ENCODE data around the gene EI24. TPM values are rescaled to one million over a fixed set of nuclear protein-coding genes. Genes with fewer than 3 reads are reported as not detected.
A peak's percentile ranks its signal among the peaks of the same experiment; 100 is the strongest.

The EI24 gene
- total and polyA plus RNA-seq, 2 of the 8 experiments (the other 6 are each of a cell fraction or from before 2014, with no cell fraction given): 135 to 264 TPM

- Histone ChIP-seq H2BK12ac (ENCODE audit: low read depth, low read length) (no peak overlapping the region), H3K27me3 (replicated peaks in 1 of 4; ENCODE audit: control insufficient read depth in 3 of 4, extremely low read depth in 1 of 4, insufficient read depth in 3 of 4, low read length in 3 of 4) (no peaks in the 10 kb centered on the region), H3K18ac (ENCODE audit: extremely low read depth, low read length) (peak overlapping the region; percentile 91; the same call in 1 of the 2 replicates), H3K4ac (replicated peaks; ENCODE audit: insufficient read length, low read depth, low read length) (no peak overlapping the region), H4K8ac (ENCODE audit: extremely low read depth, insufficient read depth, low read length) (no peak overlapping the region), H3K9me3 (ENCODE audit: insufficient read depth in 2 of 2, low read depth in 1 of 2, low read length in 1 of 2) (no peaks in the 10 kb centered on the region), H3K27ac (ENCODE audit: low read depth, low read length) (peak overlapping the region; percentile 42; the same call in 1 of the 2 replicates), H3K79me2 (ENCODE audit: control insufficient read depth in 1 of 2, insufficient read depth in 2 of 2, low read length in 2 of 2) (peaks cover 9 to 41% of the 10 kb centered on the region in 2 experiments; a peak in 3 of 4 replicates), H3K23ac (ENCODE audit: insufficient read length) (no peak overlapping the region), H3K23me2 (ENCODE audit: low read depth, low read length) (peaks cover 11% of the 10 kb centered on the region), H2AK5ac (ENCODE audit: low read depth, low read length) (no peak overlapping the region), H2BK20ac (ENCODE audit: low read length) (no peak overlapping the region), H4K91ac (replicated peaks; ENCODE audit: insufficient read length, low read length) (no peak overlapping the region), H2AFZ (ENCODE audit: low read length) (peak overlapping the region; percentile 59; the same call in 1 of the 2 replicates), H3K36me3 (ENCODE audit: control insufficient read depth in 2 of 4, insufficient read depth in 4 of 4, low read length in 3 of 4) (peaks cover 4 to 18% (median 10%) of the 10 kb centered on the region in 4 experiments; a peak in 7 of 8 replicates), H3K56ac (replicated peaks; ENCODE audit: insufficient read length, low read depth, low read length) (no peak overlapping the region), H2BK15ac (ENCODE audit: low read length) (no peak overlapping the region), H3K79me1 (ENCODE audit: low read depth, low read length) (no peaks in the 10 kb centered on the region; the same call in 1 of the 2 replicates), H3K4me3 (ENCODE audit: extremely low read depth in 1 of 4, insufficient read depth in 2 of 4, low read depth in 3 of 4, low read length in 4 of 4) (peak overlapping the region; percentile 75 to 90 (median 80)), H2BK5ac (ENCODE audit: low read depth, low read length) (peak overlapping the region; percentile 86), H3K14ac (ENCODE audit: insufficient read length) (no peak overlapping the region), H3K4me2 (ENCODE audit: insufficient read depth in 1 of 2, low read depth in 2 of 2, low read length in 2 of 2) (peak overlapping the region; percentile 78 to 95), H3K9ac (replicated peaks in 1 of 4; ENCODE audit: extremely low read depth in 1 of 4, low read depth in 3 of 4, low read length in 3 of 4) (peak overlapping the region; percentile 64 to 82 (median 74)), H3K4me1 (replicated peaks in 1 of 4; ENCODE audit: control insufficient read depth in 3 of 4, insufficient read depth in 4 of 4, low read length in 3 of 4) (peaks cover 0 to 2% (median 0%) of the 10 kb centered on the region in 4 experiments; a peak in 2 of 7 replicates), H4K20me1 (replicated peaks in 1 of 2; ENCODE audit: control insufficient read depth in 1 of 2, insufficient read depth in 2 of 2, low read length in 2 of 2) (no peaks in the 10 kb centered on the region), H4K5ac (ENCODE audit: insufficient read length, low read depth, low read length) (peak overlapping the region; percentile 5), H2BK120ac (replicated peaks; ENCODE audit: low read depth, low read length) (no peak overlapping the region)
- ChIA-PET POLR2A (ENCODE audit: partially characterized antibody) (interaction anchor here (1.0 to 4.3 kb wide), 10 partner anchors 10 to 619 kb away, joined by 3 to 49 read pairs (median 6); partner anchors contain the start of genes CHEK1, EI24, FAM118B and FEZ1), CTCF (ENCODE audit: partially characterized antibody) (interaction anchor here (0.6 to 1.0 kb wide), 2 partner anchors 141 kb away, joined by 3 read pairs; no protein-coding TSS in a partner anchor)
- no peak for FAIRE-seq
- no peak for DNase-seq (ENCODE audit: low read depth in 1 of 2, low spot score in 2 of 2)
- 11% methylated on average over 13 of the region's 18 CpGs; no CpG with 5 or more reads in 1 of the 2 experiments for WGBS, 2 experiments (ENCODE audit: extremely low coverage in 1 of 2, insufficient coverage in 1 of 2, insufficient read length in 1 of 2, insufficient replicate concordance in 2 of 2, low coverage in 1 of 2, low lambda C conversion rate in 2 of 2, missing lambda C conversion rate in 1 of 2)
- TF ChIP-seq ZNF274 (IDR thresholded peaks at IDR 0.05; ENCODE audit: borderline replicate concordance, extremely low read depth, low read length) (no peak), CTBP2 (IDR thresholded peaks at IDR 0.05; ENCODE audit: borderline replicate concordance, insufficient read depth, insufficient read length, low read length) (no peak), SP2 (IDR thresholded peaks at IDR 0.05; ENCODE audit: low read length) (no peak), EGR1 (IDR thresholded peaks at IDR 0.05; ENCODE audit: borderline replicate concordance, low read depth, low read length) (no peak), BCL11A (IDR thresholded peaks at IDR 0.05; ENCODE audit: low read depth in 2 of 2, low read length in 2 of 2) (no peak), POLR2A (IDR thresholded peaks at IDR 0.05; ENCODE audit: control extremely low read depth in 1 of 2, low read depth in 2 of 2, low read length in 2 of 2) (no peak), KDM5A (IDR thresholded peaks at IDR 0.05; ENCODE audit: low read length) (no peak; the same call in 1 of the 2 replicates), ASH2L (IDR thresholded peaks at IDR 0.05; ENCODE audit: low read length) (peak; percentile 17), PHF8 (conservative IDR thresholded peaks at IDR 0.05; ENCODE audit: low read depth, low read length) (0 out of 2 replicates have a peak, but pooled peaks have one; percentile 12), RNF2 (IDR thresholded peaks at IDR 0.05; ENCODE audit: borderline replicate concordance, low read depth, low read length, missing control alignments, poor library complexity, severe bottlenecking) (no peak), CHD2 (IDR thresholded peaks at IDR 0.05; ENCODE audit: low read length) (no peak), CEBPB (IDR thresholded peaks at IDR 0.05; ENCODE audit: low read depth, low read length) (no peak)
Measured at GRCh38 chr11:125593114-125593820, 24.0 kb downstream of the EI24 start.

Measured in H1 (cell line).